CD4-positive, alpha-beta T cell treated with Interleukin-21 for 1 hour (primary cell): ENCODE measurements around the gene RLF.

Experiments used
- DNase-seq: peaks from one replicate; pipeline ENCODE4 v3.0.0-alpha.2; 2020

RLF gene, protein sequence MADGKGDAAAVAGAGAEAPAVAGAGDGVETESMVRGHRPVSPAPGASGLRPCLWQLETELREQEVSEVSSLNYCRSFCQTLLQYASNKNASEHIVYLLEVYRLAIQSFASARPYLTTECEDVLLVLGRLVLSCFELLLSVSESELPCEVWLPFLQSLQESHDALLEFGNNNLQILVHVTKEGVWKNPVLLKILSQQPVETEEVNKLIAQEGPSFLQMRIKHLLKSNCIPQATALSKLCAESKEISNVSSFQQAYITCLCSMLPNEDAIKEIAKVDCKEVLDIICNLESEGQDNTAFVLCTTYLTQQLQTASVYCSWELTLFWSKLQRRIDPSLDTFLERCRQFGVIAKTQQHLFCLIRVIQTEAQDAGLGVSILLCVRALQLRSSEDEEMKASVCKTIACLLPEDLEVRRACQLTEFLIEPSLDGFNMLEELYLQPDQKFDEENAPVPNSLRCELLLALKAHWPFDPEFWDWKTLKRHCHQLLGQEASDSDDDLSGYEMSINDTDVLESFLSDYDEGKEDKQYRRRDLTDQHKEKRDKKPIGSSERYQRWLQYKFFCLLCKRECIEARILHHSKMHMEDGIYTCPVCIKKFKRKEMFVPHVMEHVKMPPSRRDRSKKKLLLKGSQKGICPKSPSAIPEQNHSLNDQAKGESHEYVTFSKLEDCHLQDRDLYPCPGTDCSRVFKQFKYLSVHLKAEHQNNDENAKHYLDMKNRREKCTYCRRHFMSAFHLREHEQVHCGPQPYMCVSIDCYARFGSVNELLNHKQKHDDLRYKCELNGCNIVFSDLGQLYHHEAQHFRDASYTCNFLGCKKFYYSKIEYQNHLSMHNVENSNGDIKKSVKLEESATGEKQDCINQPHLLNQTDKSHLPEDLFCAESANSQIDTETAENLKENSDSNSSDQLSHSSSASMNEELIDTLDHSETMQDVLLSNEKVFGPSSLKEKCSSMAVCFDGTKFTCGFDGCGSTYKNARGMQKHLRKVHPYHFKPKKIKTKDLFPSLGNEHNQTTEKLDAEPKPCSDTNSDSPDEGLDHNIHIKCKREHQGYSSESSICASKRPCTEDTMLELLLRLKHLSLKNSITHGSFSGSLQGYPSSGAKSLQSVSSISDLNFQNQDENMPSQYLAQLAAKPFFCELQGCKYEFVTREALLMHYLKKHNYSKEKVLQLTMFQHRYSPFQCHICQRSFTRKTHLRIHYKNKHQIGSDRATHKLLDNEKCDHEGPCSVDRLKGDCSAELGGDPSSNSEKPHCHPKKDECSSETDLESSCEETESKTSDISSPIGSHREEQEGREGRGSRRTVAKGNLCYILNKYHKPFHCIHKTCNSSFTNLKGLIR (N-terminal part only)

DNA sequence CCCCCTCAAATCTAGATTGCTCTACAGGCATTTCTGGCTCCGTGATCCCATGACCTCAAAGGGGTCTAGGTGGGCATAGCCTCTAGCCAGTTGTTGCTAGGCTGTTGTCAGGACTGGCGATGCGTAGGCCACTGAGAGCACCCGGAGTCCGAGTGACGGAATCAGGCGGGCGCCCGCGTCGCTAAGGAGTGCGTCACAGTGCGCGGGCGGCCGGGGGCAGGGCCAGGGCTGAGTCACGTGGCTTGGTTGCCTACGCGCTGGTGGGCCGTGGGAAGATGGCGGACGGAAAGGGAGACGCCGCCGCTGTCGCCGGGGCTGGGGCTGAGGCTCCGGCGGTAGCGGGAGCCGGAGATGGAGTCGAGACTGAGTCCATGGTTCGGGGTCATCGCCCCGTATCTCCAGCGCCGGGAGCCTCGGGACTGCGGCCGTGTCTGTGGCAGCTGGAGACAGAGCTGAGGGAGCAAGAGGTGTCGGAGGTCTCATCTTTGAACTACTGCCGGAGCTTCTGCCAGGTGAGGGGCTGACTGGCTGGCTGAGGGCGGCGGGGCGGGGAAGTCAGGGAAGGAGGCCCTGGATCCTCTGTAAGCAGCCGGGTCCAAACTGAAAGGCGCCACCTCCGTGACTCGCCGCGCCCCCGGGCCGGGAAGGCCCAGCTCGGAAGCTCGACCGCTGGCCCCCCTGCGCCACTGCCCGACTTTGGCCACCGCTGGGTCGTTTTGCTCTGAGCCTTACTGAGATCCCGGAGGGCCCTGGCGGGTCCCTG, at the start of gene RLF:
Gene RLF, plus strand, starts transcription at position 263 of the 763 bp plus-strand sequence. Its CDS starts 13 bp downstream, at position 276.
- peak; percentile 94 for DNase-seq

DNA sequence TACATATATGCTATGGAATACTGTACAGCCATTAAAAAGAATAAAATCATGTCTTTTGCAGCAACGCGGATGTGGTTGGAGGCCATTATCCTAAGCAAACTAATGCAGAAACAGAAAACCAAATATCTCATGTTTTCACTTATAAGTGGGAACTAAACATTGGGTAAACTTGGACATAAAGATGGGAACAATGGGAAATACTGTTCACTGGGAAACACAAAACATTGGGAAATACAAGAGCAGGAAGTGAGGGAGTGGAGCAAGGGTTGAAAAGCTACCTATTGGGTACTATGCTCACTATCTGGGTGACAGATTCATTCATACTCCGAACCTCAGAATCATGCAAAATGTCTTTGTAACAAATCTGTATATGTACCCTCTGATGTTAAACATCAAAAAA, 46.8 kb upstream of the RLF start:
- no peak for DNase-seq

DNA sequence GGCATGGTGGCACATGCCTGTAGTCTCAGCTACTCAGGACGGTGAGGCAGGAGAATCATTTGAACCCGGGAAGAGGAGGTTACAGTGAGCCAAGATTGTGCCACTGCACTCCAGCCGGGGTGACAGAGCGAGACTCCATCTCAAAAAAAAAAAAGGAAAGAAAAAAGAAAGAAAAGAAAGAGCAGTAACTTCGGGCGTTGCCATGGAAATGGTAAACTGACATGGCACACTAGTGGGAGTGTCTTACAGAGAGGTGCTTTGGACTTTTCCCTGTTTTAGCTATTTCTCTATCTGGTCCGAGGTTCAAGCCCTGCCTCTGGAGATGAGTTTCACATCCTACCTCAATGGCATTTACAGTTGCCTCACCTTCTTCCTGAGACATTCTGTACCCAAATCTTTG, 41.1 kb upstream of the RLF start:
- no peak for DNase-seq

DNA sequence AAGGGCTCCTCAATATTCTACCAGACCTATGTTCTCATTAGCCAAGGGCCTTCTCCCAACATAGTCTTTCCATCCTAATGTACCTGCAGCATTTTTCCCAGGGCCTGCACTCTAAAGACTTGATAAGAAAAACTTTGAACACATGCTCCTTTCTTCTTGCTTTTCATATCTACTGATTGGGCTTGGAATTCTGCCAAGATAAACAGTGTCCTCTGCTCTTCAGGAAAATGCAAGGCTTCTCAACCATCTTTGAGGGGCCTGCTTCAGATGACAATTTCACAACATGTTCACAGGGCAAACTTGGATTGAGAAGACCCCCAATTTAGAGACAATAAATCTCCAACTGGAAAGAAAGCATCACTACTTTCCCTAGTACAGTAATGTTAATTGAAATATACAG, 38.3 kb upstream of the RLF start:
- DNase-seq, result no peak

DNA sequence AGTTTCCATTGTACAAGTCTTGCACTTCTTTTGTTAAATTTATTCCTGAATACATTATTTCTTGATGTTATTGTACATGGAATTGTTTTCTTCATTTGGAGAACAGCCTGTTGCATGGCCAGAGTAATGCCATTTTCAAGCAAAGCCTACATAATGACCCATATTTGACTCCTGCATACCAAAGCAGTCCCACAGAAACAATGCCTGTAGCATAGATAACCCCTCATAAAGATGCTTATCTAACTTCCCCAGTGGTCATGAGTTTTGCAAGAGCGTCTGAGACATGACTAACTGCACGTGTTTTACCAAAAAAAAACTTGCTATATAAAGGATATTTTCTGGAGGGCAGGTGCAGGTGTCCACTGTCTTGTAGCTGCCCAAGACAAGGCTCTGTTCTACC, 30.3 kb upstream of the RLF start:
- DNase-seq, result no peak

DNA sequence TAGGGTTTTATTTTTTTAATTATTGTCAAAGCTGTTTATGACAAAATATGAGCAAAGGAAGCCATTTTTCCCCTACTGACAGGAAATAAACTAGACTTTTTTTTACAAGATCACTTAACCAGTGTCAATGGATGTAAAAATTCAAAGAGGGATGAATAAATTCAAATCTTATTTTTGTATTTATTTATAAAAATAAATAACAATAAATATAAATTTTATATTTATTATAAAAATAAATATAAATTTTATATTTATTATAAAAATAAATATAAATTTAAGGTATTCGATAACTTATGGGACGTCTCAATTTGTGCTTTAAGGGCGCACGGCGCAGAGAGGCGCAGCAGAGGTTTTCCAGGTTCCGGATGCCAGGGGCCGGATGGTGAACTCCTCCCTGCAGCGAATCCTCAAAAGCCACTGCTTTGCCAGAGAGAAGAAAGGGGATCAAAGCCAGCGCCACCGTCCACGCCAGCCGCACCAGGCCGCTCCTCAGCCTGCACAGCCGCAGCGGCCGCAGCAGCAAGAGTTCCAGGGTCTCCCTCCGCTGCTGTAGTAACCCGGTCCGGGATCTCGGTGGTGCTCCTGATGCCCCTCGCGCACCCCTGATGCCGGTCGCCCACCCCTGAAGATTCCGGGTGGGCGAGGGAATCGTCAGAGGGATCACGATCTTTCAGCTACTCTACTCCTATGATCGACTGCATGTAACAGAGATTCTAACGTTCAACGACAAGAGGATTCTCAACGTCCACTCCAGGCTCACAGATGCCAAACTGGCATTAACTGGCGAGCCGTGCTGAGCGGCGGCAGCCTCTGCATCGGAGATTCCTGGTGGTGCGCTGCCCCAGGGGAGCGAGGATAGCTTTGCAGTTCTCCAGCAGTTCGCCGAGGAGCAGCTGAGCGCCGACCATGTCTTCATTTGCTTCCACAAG, 28.5 kb upstream of the RLF start:
- no peak for DNase-seq

DNA sequence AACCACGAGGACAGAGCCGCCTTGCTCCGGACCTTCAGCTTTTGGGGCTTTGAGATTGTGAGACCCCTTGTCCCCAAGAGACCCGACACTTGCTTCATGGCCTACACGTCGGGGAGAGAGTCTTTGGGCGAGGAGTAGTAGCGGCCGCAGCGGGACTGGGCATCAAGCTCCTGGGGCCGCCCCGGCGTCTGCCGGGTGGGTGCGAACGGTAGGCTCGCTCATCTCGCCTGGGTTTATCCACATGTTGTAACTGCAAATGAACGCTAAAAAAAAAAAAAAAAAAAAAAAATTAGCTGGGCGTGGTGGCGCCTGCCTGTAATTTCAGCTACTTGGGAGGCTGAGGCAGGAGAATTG, 27.9 kb upstream of the RLF start:
- no peak for DNase-seq

DNA sequence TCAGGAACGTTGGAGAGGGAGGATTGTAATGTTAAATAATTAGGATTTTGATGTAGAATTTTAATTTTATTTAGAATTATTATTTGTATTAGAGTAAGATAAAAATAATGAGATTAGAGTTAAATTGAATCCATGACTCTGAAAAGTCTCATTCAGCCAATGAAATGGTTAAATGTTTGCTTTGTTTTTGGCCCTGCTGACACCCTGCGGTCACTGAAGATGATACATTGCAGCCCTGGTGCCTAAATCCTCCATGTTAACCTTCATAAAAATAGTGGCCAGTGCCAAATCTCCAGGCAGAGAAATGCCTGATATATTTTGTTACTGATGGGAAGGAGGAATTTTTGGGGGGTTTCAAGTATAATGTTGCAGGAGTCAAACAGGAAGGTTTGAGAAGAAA, 27.3 kb upstream of the RLF start:
- DNase-seq, result no peak

DNA sequence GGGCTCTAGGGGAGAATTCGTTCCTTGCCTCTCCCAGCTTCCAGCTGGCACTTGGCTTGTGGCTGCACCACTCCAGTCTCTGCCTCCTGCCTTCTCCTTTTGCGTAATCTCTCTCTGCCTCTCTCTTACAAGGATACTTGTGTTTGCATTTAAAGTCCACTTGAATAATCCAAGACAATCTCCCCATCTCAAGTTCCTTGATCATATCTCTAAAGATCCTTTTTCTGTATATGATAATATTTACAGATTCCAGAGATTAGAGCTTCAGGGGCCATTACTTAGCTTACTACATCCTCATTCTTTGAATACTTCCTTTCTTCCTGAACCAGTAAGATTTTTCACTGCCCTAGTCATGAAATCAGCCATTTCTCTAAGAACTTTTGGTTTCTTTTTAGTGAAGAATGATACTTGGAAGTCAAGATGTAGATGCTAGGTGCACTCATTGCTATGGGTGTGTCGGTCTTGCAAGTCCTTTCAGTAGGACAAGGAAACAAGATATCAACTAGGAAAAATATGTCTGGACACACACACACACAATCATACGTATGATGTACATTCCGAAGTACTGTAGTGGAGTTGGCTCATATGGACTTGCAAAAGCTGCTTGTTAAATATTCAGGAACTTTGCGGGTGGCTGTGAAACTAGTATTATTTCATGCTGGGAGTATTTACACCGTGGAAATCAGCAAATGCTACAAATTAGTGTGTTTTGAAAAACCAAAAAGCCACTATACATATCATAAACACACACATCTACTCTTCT, 20.8 kb upstream of the RLF start:
- DNase-seq, result no peak

DNA sequence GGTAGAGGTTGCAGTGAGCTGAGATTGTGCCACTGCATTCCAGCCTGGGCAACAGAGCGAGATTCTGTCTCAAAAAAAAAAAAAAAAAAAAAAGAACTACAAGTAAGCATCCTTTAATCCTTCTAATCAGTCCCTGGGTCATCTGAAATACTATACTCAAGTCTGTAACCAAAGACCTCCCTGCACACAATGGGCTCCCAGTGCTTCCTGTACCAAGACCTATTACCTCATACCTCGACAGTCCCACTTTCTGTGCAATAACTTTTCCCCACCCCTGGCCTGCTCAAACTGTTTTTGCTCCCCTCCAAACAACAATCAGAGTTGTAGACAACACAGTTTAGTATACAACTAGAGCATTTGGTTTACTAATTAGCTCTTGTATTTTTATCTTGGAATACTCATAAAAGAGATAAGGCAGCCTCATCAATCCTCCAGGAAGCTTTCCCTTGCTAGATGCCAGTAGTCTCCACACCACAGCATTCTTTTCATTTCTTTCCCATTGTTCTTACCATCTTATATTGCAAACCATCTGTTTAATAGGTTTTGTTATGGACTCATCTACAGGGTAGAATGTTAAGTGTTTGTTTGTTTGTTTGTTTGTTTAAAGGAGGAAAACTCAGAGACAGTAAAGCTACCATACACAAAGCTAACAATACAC, 19.2 kb upstream of the RLF start:
- no peak for DNase-seq

DNA sequence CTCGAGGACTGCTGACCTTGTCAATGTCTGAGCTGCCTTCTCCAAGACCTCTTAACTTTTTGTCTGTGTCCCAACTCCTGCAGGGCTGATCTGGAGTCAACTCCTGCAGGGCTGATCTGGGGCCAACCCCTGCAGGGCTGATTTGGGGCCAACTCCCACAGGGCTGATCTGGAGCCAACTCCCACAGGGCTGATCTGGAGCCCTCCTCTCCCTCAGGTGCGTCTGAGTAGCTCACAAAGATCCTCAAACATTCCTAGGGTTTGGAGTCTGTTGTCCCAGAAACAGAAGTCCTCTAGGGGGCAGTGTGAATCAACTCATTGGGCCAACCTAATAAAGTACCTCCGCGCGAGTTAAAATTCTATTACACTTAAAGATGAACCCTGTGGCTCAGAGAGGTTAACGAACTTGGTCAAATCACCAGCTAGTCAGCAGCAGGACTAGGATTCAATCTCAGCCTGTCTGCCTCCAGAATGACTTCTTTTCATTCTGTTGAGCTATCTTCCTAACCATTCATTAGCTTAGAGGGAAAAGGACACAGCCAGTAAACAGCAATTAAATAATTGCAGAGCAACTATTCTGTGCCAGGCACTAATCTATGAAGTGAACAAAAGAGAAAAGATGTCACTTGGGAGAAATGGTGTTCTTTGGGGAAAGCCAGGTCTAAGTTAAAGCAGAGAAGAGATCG, 17.2 kb upstream of the RLF start:
- DNase-seq, result peak; percentile 76

DNA sequence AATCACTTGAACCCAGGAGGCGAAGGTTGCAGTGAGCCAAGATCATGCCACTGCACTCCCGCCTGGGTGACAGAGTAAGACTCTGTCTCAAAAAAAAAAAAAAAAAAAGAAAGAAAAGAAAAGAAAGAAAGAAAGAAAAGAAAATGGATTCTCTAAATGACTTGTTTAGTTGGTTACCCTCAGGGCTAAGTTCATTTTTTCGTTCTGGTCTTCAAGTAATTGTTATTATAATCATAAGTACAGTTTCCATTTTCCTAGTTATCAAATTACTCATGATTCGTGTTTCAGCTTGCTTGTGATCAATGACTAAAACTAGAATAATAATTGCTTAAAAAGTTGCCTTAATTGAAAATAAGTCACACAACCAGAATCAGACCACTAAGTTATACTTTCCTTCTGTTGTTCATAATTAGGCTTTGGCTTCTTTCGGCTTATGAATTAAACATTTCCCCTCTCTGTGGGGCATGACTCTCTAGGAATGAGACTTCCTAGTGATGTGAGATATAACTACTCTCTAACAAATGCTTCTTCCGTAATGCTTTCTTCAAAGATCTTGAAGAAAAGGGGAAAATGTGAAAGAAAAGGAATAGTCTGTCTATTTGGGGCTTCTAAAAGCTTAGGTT, 9.6 kb upstream of the RLF start:
- DNase-seq, result no peak

DNA sequence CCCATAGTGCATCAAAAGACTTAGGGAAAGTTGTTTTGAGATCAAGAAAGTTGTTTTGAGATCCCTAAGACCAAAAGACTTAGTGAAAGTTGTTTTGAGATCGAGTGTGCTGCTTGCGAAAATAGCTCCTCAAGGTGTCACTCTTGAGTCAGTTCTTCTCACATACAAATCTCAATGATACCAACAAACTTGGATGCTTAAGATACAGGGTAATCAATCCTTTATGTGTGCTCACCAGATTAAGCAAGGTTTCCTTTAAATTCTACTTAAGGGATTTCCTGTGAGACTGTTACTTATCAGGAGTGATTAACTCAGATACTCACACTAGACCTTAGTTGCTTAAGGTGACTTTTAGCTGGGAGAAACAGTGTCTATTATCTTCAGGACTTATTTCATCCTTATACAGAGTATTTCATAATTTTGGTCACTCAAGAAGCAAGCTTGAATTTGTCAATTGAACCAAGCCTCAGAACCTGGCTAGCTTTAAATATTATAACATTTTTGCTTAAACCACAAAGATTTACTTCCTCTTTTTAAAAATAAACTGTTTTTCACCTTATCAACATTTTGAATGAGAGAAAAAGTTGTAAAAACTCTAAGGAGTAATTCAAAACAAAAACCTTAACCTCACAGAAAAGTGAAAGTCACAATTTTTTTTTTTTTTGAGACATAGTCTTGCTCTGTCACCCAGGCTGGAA, 8.0 kb upstream of the RLF start:
- peak; percentile 71 for DNase-seq

DNA sequence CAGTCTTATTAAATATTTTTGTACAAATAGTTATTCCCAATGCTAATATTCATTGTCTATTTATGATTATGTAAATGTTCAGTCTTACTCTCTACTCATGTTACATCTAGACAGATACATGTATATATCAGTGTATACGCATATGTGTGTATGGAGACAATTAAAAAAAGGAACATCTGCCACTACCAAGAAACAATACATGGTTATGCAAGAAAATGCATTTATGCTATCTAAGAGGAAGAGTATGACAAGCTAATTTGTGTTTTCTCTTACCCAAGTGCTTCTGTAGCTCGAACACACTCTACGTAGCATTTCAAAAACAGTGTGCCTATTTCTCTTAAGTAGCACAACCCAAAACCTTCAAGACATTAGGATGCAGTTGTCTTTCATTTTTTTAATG, 6.1 kb upstream of the RLF start:
- no peak for DNase-seq

DNA sequence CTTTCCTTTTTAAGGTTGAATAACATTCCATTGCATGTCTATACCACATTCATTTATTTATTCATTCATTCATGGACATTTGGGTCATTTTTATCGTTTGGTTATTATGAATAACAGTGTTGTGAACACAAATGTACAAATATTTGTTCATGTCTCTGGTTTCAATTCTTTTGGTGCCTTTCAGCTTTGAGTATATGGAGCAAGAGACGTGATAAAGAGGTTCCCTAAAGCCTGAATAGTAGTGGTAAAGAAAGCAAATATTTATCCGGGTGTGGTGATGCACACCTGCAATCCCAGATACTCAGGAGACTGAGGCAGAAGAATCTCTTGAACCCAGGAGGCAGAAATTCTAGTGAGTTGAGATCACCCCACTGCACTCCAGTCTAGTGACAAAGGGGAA, 5.3 kb upstream of the RLF start:
- no peak for DNase-seq

DNA sequence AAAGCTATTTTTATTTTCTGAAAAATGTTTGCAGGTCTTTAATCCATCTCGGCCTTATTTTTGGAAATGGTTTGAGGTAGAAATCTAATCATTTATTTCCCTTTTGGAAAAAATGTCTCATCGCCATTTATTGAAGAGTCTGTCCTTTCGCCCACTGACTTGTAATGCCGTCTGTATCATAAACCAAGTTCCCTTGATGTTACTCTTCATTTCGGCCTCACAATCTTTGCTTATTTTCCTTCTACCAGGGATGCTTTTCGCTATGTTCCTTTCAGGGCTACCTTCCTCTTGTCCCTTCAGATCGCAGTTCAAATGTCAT, 422 bp upstream of the RLF start:
- DNase-seq, result no peak

DNA sequence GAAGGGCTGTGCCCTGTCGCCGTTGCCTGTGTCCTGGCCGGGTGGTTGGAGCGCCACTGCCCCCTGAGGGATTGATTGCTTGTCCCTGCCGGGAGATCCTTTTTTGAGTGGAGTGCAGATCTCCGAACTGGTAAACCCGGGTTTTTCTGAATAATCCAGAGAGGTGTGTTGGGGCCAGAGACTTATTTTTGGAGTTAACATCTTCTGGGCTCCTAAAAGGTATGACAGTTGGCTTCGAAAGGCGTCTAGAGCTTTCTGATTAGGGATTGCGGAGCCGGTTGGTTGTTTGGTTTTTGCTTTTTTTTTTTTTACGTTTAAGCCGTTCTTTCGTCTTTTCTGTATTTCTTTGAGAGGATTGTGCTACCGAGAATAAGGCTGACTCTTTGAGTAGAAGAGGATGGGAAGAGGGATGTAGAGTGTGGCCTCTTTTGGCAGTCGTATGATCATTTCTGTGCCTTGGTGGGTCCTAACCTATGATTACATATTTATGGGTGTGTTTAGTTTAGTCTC, 756 bp downstream of the RLF start:
- peak; percentile 42 for DNase-seq

DNA sequence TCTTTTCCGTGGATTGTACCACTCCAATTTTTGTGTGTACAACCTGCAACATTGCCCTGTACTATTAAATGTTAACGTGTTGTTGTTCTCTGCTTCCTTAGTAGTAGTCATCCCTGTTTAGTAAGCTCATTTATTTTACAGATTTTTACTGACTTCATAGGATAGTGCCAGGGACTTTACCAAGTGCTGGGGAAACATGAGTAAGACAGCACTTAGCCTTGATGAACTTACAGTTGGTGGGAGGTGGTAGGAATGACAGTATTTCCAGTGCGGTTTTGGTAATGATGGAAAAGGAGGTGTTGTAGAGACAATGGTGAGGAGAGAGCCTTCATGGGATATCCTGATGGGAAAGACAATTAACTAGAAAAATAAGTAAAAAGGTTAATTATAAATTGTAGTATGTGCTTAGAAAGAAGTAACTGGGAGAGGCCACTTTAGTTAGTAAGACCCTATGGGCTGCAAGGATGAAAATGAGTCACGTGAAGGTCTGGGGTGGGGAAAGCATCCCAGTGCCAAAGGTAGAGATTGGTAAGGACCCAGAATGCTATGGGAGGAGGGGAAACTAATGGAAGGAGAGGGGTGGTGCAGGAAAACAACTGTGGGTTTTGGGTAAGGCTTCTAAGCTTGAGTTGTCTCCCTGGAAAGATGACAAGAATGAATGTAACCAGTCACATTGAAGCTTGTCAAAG, 1.7 kb downstream of the RLF start:
- DNase-seq, result no peak
